Kidney capillary endothelial cell (primary cell): ENCODE results near the gene INPP5D.
"Not testable (repeated sequence)": the region's sequence is repeated elsewhere in the genome, so short reads cannot be mapped to it uniquely, and the experiment has no call there.

Experiments
- DNase-seq: peaks from one replicate; pipeline ENCODE4 v3.0.0-alpha.2; 2018; ENCODE audit warnings: low spot score

INPP5D gene

GRCh38 chr2:233178994-233179847 is 119.1 kb downstream of the INPP5D start:
- no peak for DNase-seq

- no peak for DNase-seq
Observed at GRCh38 chr2:233179848-233180366, 119.8 kb downstream of the INPP5D start.

GRCh38 chr2:233183869-233184418 is 123.8 kb downstream of the INPP5D start:
- DNase-seq, result no peak

GRCh38 chr2:233184669-233185068 is 124.5 kb downstream of the INPP5D start:
- no peak for DNase-seq

- DNase-seq, result no peak
Observed at GRCh38 chr2:233185330-233185729, 125.2 kb downstream of the INPP5D start.

GRCh38 chr2:233185963-233186362 is 125.8 kb downstream of the INPP5D start:
- no peak for DNase-seq

GRCh38 chr2:233186851-233187250 is 126.7 kb downstream of the INPP5D start:
- DNase-seq, result no peak

- no peak for DNase-seq
Observed at GRCh38 chr2:233189025-233189424, 128.9 kb downstream of the INPP5D start.

GRCh38 chr2:233191016-233191415 is 130.9 kb downstream of the INPP5D start:
- DNase-seq, result not testable (repeated sequence)

- DNase-seq, result no peak
Observed at GRCh38 chr2:233193738-233194137, 133.6 kb downstream of the INPP5D start.

GRCh38 chr2:233195027-233195426 is 134.9 kb downstream of the INPP5D start:
- DNase-seq, result no peak

- no peak for DNase-seq
Observed at GRCh38 chr2:233197022-233197421, 136.9 kb downstream of the INPP5D start.

- no peak for DNase-seq
Observed at GRCh38 chr2:233198026-233198425, 137.9 kb downstream of the INPP5D start.

- DNase-seq, result no peak
Observed at GRCh38 chr2:233199870-233200269, 139.7 kb downstream of the INPP5D start.

- DNase-seq, result not testable (repeated sequence)
Observed at GRCh38 chr2:233200790-233201189, 140.6 kb downstream of the INPP5D start.

GRCh38 chr2:233201258-233202013 is 141.3 kb downstream of the INPP5D start:
- DNase-seq, result no peak

GRCh38 chr2:233202531-233202944 is 142.4 kb downstream of the INPP5D start:
- peak; percentile 13 for DNase-seq

GRCh38 chr2:233203060-233203459 is 142.9 kb downstream of the INPP5D start:
- DNase-seq, result no peak

GRCh38 chr2:233204286-233204936 is 144.3 kb downstream of the INPP5D start:
- DNase-seq, result no peak

GRCh38 chr2:233208382-233209116 is 148.4 kb downstream of the INPP5D start:
- no peak for DNase-seq

- no peak for DNase-seq
Observed at GRCh38 chr2:233209117-233209532, 149.0 kb downstream of the INPP5D start.
